ENCODE data around the gene LILRA6.
"Not testable (repeated sequence)": the region's sequence is repeated elsewhere in the genome, so short reads cannot be mapped to it uniquely, and the experiment has no call there.

GRCh38 chr19:54219702-54220101, 22.9 kb downstream of the LILRA6 start:
- not testable (repeated sequence) for TF ChIP-seq CTCF (IDR thresholded peaks at IDR 0.05 in 8 of 11, conservative IDR thresholded peaks at IDR 0.05 in 3 of 11); POLR2A (IDR thresholded peaks at IDR 0.05); POLR2AphosphoS5 (IDR thresholded peaks at IDR 0.05)
